Stimulated activated CD4-positive, alpha-beta T cell treated with anti-CD3 and anti-CD28 coated beads, Interleukin-15, amount 100 ng/mL, for 24 hours (primary cell): ENCODE results near the gene ZDHHC1.

Experiments
- DNase-seq: peaks from one replicate; pipeline ENCODE4 v3.0.0-alpha.2; 2020

Gene ZDHHC1

GRCh38 chr16:67447508-67448076 lies 31.3 kb upstream of the ZDHHC1 start:
- peak; percentile 84 for DNase-seq

GRCh38 chr16:67446968-67447507 lies 30.8 kb upstream of the ZDHHC1 start:
- DNase-seq, result no peak

- no peak for DNase-seq
Observed at GRCh38 chr16:67445913-67446907, 29.9 kb upstream of the ZDHHC1 start.

GRCh38 chr16:67445441-67445912 lies 29.2 kb upstream of the ZDHHC1 start:
- DNase-seq, result no peak

GRCh38 chr16:67445126-67445426 lies 28.8 kb upstream of the ZDHHC1 start:
- no peak for DNase-seq

GRCh38 chr16:67444259-67445125 lies 28.2 kb upstream of the ZDHHC1 start:
- DNase-seq, result no peak

- no peak for DNase-seq
Observed at GRCh38 chr16:67443265-67443664, 27.0 kb upstream of the ZDHHC1 start.

- DNase-seq, result no peak
Observed at GRCh38 chr16:67442581-67443255, 26.4 kb upstream of the ZDHHC1 start.

GRCh38 chr16:67441907-67442306 lies 25.6 kb upstream of the ZDHHC1 start:
- DNase-seq, result no peak

- DNase-seq, result no peak
Observed at GRCh38 chr16:67441271-67441753, 25.0 kb upstream of the ZDHHC1 start.

- DNase-seq, result no peak
Observed at GRCh38 chr16:67438824-67439393, 22.6 kb upstream of the ZDHHC1 start.

GRCh38 chr16:67438098-67438791 lies 22.0 kb upstream of the ZDHHC1 start:
- DNase-seq, result no peak

GRCh38 chr16:67437513-67437912 lies 21.2 kb upstream of the ZDHHC1 start:
- DNase-seq, result no peak

GRCh38 chr16:67436640-67437193 lies 20.4 kb upstream of the ZDHHC1 start:
- DNase-seq, result no peak

GRCh38 chr16:67435758-67436164 lies 19.5 kb upstream of the ZDHHC1 start:
- no peak for DNase-seq

GRCh38 chr16:67433131-67433719 lies 16.9 kb upstream of the ZDHHC1 start:
- DNase-seq, result no peak

GRCh38 chr16:67432506-67432890 lies 16.2 kb upstream of the ZDHHC1 start:
- DNase-seq, result no peak

GRCh38 chr16:67431775-67432505 lies 15.7 kb upstream of the ZDHHC1 start:
- DNase-seq, result no peak

GRCh38 chr16:67430977-67431774 lies 14.9 kb upstream of the ZDHHC1 start, which contains the start of gene HSD11B2:
Gene HSD11B2, plus strand, starts transcription at chr16:67431121. Its CDS starts 128 bp downstream, at chr16:67431249.
- peak; percentile 49 for DNase-seq
